Neural progenitor cell (in vitro differentiated cells): ENCODE data around the gene NKAIN2. TPM values are rescaled to one million over a fixed set of nuclear protein-coding genes. Genes with fewer than 3 reads are reported as not detected.

ENCODE experiments used
- DNase-seq: peaks from one replicate; pipeline ENCODE4 v3.0.0-alpha.2; 2016; ENCODE audit warnings: low spot score
- H2AFZ ChIP-seq: fragments of 200-600 bp; sonication (generic); replicated peaks from 2 replicates; pipeline ENCODE4 v1.6.1; 2016; ENCODE audit warnings: antibody characterized with exemption
- H3F3A ChIP-seq: fragments of 200-600 bp; sonication (generic); 2 replicates; pipeline ENCODE4 v1.6.1; 2016; ENCODE audit warnings: antibody characterized with exemption, low read depth
- H3K27ac ChIP-seq: fragments of 200-600 bp; sonication (generic); 2 replicates; pipeline ENCODE4 v1.5.1; 2016; ENCODE audit warnings: mild to moderate bottlenecking
- H3K27me3 ChIP-seq: fragments of 200-600 bp; sonication (generic); 2 replicates; pipeline ENCODE4 v1.6.1; 2016; ENCODE audit warnings: mild to moderate bottlenecking, moderate library complexity
- H3K36me3 ChIP-seq: fragments of 200-600 bp; sonication (generic); 2 replicates; pipeline ENCODE4 v1.5.1; 2016
- H3K4me1 ChIP-seq: fragments of 200-600 bp; sonication (generic); 2 replicates; pipeline ENCODE4 v1.6.1; 2016; ENCODE audit warnings: mixed run types
- H3K4me2 ChIP-seq: fragments of 200-600 bp; sonication (generic); 2 replicates; pipeline ENCODE4 v1.6.1; 2016
- H3K4me3 ChIP-seq: fragments of 200-600 bp; sonication (generic); 2 replicates; pipeline ENCODE4 v1.5.1; 2016
- H3K79me2 ChIP-seq: fragments of 200-600 bp; sonication (generic); 2 replicates; pipeline ENCODE4 v1.6.1; 2016; ENCODE audit warnings: low read depth
- H3K9ac ChIP-seq: fragments of 200-600 bp; sonication (generic); 2 replicates; pipeline ENCODE4 v1.6.1; 2016
- H3K9me3 ChIP-seq: fragments of 200-600 bp; sonication (generic); 2 replicates; pipeline ENCODE4 v1.5.1; 2016; ENCODE audit warnings: low read depth
- H4K20me1 ChIP-seq: fragments of 200-600 bp; sonication (generic); 2 replicates; pipeline ENCODE4 v1.6.1; 2016; ENCODE audit warnings: low read depth
- H3K27ac Mint-ChIP-seq: 3 replicates; pipeline ENCODE4 v1.8.0; 2021; ENCODE audit warnings: mixed read lengths
- H3K27me3 Mint-ChIP-seq: 2 replicates; pipeline ENCODE4 v1.8.0; 2022; ENCODE audit warnings: low read depth, mild to moderate bottlenecking, inconsistent platforms, moderate library complexity, mixed read lengths; ENCODE audit not compliant: insufficient read depth
- H3K36me3 Mint-ChIP-seq: 3 replicates; pipeline ENCODE4 v1.8.0; 2021; ENCODE audit warnings: mixed read lengths
- H3K4me1 Mint-ChIP-seq: 3 replicates; pipeline ENCODE4 v1.8.0; 2021; ENCODE audit warnings: mixed read lengths
- H3K4me3 Mint-ChIP-seq: 3 replicates; pipeline ENCODE4 v1.8.0; 2021; ENCODE audit warnings: mild to moderate bottlenecking, moderate library complexity, mixed read lengths
- H3K9me3 Mint-ChIP-seq: 3 replicates; pipeline ENCODE4 v1.8.0; 2020; ENCODE audit warnings: mixed read lengths
- EZH2 ChIP-seq: fragments of 200-600 bp; sonication (generic); IDR thresholded peaks from 2 replicates; pipeline ENCODE4 v1.6.1; 2017; ENCODE audit warnings: antibody characterized with exemption, mild to moderate bottlenecking, moderate library complexity
- EZH2phosphoT487 ChIP-seq: fragments of 200-600 bp; sonication (generic); IDR thresholded peaks from 2 replicates; pipeline ENCODE4 v1.6.1; 2017; ENCODE audit warnings: antibody characterized with exemption
- total RNA-seq: library from RNA; depleted of rRNA; stranded (reverse); fragments of >200 nt; gene quantifications from 2 replicates; pipeline ENCODE4 v1.2.3, GENCODE V29; 2015; ENCODE audit warnings: low replicate concordance
- TF ChIP-seq, protein P1 (sequence below): fragments of 200-600 bp; sonication (generic); IDR thresholded peaks from 2 replicates; pipeline ENCODE4 v1.5.1; 2017; ENCODE audit warnings: antibody characterized with exemption, mild to moderate bottlenecking

NKAIN2 gene
- total RNA-seq, 1 donor from 2014 or later: 0.45 TPM

DNA sequence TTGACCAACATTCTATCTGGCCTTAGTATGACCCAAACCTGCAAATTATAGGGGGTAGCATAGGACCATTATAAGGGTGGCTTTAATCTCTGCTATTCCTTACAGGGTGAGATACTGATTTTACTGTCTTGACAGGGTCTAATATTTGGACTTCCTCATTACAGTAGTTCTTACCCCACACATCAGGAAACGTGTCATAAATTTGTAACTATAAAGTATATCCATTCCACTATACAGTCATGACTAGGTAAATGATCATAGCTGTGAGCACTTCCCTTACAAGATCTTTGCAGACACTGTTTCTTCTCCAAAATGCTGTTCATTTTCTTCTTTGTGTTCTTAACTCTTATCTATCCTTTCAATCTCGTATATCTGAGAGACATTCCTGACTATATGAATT is 639.9 kb downstream of the NKAIN2 start:
- Mint-ChIP-seq H3K36me3 (no peaks in the 10 kb centered on the region), H3K27me3 (no peaks in the 10 kb centered on the region)
- no peaks in the 10 kb centered on the region for H4K20me1 ChIP-seq

DNA sequence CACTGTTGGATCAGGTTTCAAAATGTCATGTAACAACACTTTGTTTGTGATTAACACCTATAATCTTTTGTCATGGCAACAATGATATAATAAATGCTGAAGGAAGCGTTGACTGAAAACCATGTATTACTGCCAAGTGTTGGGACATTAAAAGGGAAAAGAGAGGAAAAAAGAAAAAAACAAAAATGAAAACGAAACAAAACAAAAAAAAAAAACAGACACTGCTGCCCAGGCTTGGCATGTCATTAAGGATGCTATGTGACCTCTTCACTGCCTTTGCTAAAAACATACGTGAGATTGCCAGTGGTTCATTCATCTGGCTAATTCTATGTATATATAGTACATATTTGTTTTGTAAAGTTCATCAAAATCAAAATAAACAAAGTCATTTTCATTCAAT is 641.9 kb downstream of the NKAIN2 start:
- H3K4me3 Mint-ChIP-seq: no peak overlapping the region
- no peak overlapping the region for H3K27ac Mint-ChIP-seq
- peaks cover 10% of the 10 kb centered on the region for H3K4me1 Mint-ChIP-seq
- no peak for TF ChIP-seq EZH2phosphoT487
- Histone ChIP-seq H3K9me3 (no peaks in the 10 kb centered on the region), H4K20me1 (no peaks in the 10 kb centered on the region), H3F3A (no peaks in the 10 kb centered on the region), H3K9ac (no peak overlapping the region), H3K79me2 (no peaks in the 10 kb centered on the region), H3K4me3 (no peak overlapping the region), H2AFZ (no peak overlapping the region), H3K27ac (no peak overlapping the region), H3K4me1 (no peaks in the 10 kb centered on the region), H3K27me3 (no peaks in the 10 kb centered on the region), H3K4me2 (no peak overlapping the region), H3K36me3 (no peaks in the 10 kb centered on the region)
- H3K36me3 Mint-ChIP-seq: no peaks in the 10 kb centered on the region
- H3K27me3 Mint-ChIP-seq: no peaks in the 10 kb centered on the region
- no peaks in the 10 kb centered on the region for H3K9me3 Mint-ChIP-seq
- DNase-seq: no peak

More for the DNA sequence above, 639.9 kb downstream of the NKAIN2 start:
- Histone ChIP-seq H3F3A (no peaks in the 10 kb centered on the region), H3K4me2 (no peak overlapping the region), H3K36me3 (no peaks in the 10 kb centered on the region), H3K4me3 (no peak overlapping the region), H2AFZ (no peak overlapping the region), H3K27ac (no peak overlapping the region), H3K4me1 (no peaks in the 10 kb centered on the region), H3K9ac (no peak overlapping the region), H3K27me3 (no peaks in the 10 kb centered on the region), H3K79me2 (no peaks in the 10 kb centered on the region), H3K9me3 (no peaks in the 10 kb centered on the region)
- Mint-ChIP-seq H3K27ac (no peak overlapping the region), H3K4me1 (peaks cover 8% of the 10 kb centered on the region), H3K4me3 (no peak overlapping the region), H3K9me3 (no peaks in the 10 kb centered on the region)
- DNase-seq: no peak
- TF ChIP-seq EZH2phosphoT487: no peak
- no peak for TF ChIP-seq EZH2
- TF ChIP-seq, protein P1, sequence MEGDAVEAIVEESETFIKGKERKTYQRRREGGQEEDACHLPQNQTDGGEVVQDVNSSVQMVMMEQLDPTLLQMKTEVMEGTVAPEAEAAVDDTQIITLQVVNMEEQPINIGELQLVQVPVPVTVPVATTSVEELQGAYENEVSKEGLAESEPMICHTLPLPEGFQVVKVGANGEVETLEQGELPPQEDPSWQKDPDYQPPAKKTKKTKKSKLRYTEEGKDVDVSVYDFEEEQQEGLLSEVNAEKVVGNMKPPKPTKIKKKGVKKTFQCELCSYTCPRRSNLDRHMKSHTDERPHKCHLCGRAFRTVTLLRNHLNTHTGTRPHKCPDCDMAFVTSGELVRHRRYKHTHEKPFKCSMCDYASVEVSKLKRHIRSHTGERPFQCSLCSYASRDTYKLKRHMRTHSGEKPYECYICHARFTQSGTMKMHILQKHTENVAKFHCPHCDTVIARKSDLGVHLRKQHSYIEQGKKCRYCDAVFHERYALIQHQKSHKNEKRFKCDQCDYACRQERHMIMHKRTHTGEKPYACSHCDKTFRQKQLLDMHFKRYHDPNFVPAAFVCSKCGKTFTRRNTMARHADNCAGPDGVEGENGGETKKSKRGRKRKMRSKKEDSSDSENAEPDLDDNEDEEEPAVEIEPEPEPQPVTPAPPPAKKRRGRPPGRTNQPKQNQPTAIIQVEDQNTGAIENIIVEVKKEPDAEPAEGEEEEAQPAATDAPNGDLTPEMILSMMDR: no peak

DNA sequence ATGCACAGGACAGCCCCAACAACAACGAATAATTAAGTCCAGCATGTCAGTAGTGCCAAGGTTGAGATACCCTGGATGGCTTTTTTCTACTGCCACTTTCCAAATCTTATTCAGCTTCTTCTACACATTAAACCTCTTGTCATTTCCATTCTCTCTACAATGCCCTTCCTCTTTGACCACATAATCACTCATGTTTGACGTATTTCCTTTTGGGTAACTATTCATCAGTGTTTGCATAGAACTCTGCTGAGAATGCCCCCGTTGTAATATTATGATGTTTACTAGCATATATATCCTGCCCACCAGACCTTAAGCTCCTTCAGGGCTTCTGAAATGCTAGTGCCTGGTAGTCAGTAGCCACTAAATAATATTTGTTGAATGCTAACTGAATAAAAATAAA is 643.3 kb downstream of the NKAIN2 start:
- no peak overlapping the region for H3K27ac ChIP-seq
- TF ChIP-seq EZH2 (no peak), EZH2phosphoT487 (no peak)
- TF ChIP-seq, protein P1: no peak
- no peaks in the 10 kb centered on the region for H3K9me3 ChIP-seq
- Mint-ChIP-seq H3K9me3 (no peaks in the 10 kb centered on the region), H3K27me3 (no peaks in the 10 kb centered on the region), H3K4me3 (no peak overlapping the region), H3K4me1 (peaks cover 7% of the 10 kb centered on the region), H3K27ac (no peak overlapping the region), H3K36me3 (no peaks in the 10 kb centered on the region)
- no peaks in the 10 kb centered on the region for H4K20me1 ChIP-seq
- H3K4me2 ChIP-seq: no peak overlapping the region
- no peak for DNase-seq
- no peak overlapping the region for H3K9ac ChIP-seq
- no peaks in the 10 kb centered on the region for H3K27me3 ChIP-seq
- no peak overlapping the region for H2AFZ ChIP-seq
- no peaks in the 10 kb centered on the region for H3K4me1 ChIP-seq
- H3K79me2 ChIP-seq: no peaks in the 10 kb centered on the region
- H3K36me3 ChIP-seq: no peaks in the 10 kb centered on the region
- H3F3A ChIP-seq: no peaks in the 10 kb centered on the region
- H3K4me3 ChIP-seq: no peak overlapping the region

DNA sequence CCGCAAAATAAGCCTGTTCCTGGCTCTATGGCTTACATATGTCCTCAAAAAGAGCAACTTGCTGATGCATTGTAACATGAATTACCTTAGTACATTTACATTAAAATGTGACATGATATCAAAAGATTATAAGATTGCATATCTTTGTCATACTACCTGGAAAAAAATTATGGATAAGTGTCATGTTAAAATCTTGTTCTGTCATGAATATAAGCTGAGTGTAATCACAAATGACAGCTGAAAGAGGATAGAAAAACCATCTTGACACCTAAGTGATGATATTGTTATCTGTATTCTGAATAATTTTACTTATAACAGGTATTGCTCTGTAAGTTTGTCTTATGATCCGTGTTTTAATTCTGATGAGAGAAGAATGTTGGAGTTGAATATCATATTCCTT is 655.6 kb downstream of the NKAIN2 start:
- Histone ChIP-seq H3K27ac (no peak overlapping the region), H3K36me3 (no peaks in the 10 kb centered on the region), H3K79me2 (no peaks in the 10 kb centered on the region), H3K9ac (no peak overlapping the region), H2AFZ (no peak overlapping the region), H3K27me3 (no peaks in the 10 kb centered on the region), H4K20me1 (no peaks in the 10 kb centered on the region), H3K9me3 (no peaks in the 10 kb centered on the region), H3K4me3 (no peak overlapping the region), H3F3A (no peaks in the 10 kb centered on the region), H3K4me2 (no peak overlapping the region), H3K4me1 (no peaks in the 10 kb centered on the region)
- TF ChIP-seq EZH2phosphoT487: no peak
- TF ChIP-seq EZH2: no peak
- TF ChIP-seq, protein P1: no peak
- Mint-ChIP-seq H3K4me3 (no peak overlapping the region), H3K4me1 (peaks cover 3% of the 10 kb centered on the region), H3K27me3 (no peaks in the 10 kb centered on the region), H3K9me3 (peaks cover under 1% of the 10 kb centered on the region), H3K36me3 (no peaks in the 10 kb centered on the region), H3K27ac (no peak overlapping the region)
- no peak for DNase-seq
